Uterus (tissue), 4 donors: ENCODE data around the gene ATXN2. TPM values are rescaled to one million over a fixed set of nuclear protein-coding genes. Genes with fewer than 3 reads are reported as not detected.
A peak's percentile ranks its signal among the peaks of the same experiment; 100 is the strongest.

ENCODE experiments used
- DNase-seq, 2 donors: peaks; one replicate each; pipeline ENCODE4 v3.0.0-alpha.2; 2019 to 2020
- H3K27ac ChIP-seq, 2 donors: fragments of 200-600 bp; sonication (generic); 1 replicate in 1 of 2; 2 replicates in 1 of 2; pipeline ENCODE4 v1.5.1; 2016 to 2018
- H3K27me3 ChIP-seq, 2 donors: fragments of 200-600 bp; sonication (generic); one replicate each; pipeline ENCODE4 v1.5.1; 2018 to 2019; ENCODE audit warnings: control low read depth in 1 of 2
- H3K36me3 ChIP-seq, 2 donors: fragments of 200-600 bp; sonication (generic); one replicate each; pipeline ENCODE4 v1.5.1; 2019; ENCODE audit warnings: control low read depth in 1 of 2
- H3K4me1 ChIP-seq, 2 donors: fragments of 200-600 bp; sonication (generic); one replicate each; pipeline ENCODE4 v1.5.1; 2018 to 2019; ENCODE audit warnings: control low read depth in 1 of 2
- H3K4me3 ChIP-seq, 2 donors: fragments of 200-600 bp; sonication (generic); 1 replicate in 1 of 2; 2 replicates in 1 of 2; pipeline ENCODE4 v1.5.1; 2018 to 2019; ENCODE audit warnings: mild to moderate bottlenecking in 1 of 2
- H3K9me3 ChIP-seq, 2 donors: fragments of 200-600 bp; sonication (generic); one replicate each; pipeline ENCODE4 v1.5.1; 2019; ENCODE audit warnings: control low read depth in 1 of 2
- CTCF ChIP-seq, 4 experiments: fragments of 200-600 bp in 2 of 4; fragments of 450-650 bp in 2 of 4; sonication (generic) in 2 of 4; IDR thresholded peaks; one replicate each; pipeline ENCODE4 v1.5.1; 2016 to 2019; ENCODE audit warnings: antibody characterized with exemption in 4 of 4, mild to moderate bottlenecking in 2 of 4, moderate library complexity in 1 of 4
- POLR2A ChIP-seq, 2 donors: fragments of 450-650 bp; IDR thresholded peaks; one replicate each; pipeline ENCODE4 v1.6.1; 2016; ENCODE audit warnings: antibody characterized with exemption in 2 of 2, mild to moderate bottlenecking in 1 of 2, moderate library complexity in 1 of 2
- intact Hi-C: fragments of 100-400 bp; cut with DNase I; formaldehyde crosslinking; loops from one replicate; pipeline ENCODE4 v1.15.1; 2023; ENCODE audit warnings: low total_unique reads
- total RNA-seq, 4 donors: library from RNA; depleted of rRNA in 3 of 4; stranded (reverse); fragments of >200 nt in 3 of 4; gene quantifications; one replicate each; pipeline versions ENCODE4 v1.1.0 to v1.2.4, GENCODE V29; 2014 to 2023
- donor health status: DM: yes; HTN: yes; CAD: no.

The ATXN2 gene
- total RNA-seq, 4 donors from 2014 or later: 37.1 to 112 (median 66.0) TPM

GRCh38 chr12:111408686-111409402 is 190.3 kb downstream of the ATXN2 start:
- DNase-seq: no peak
- intact Hi-C loops: no loop called here
- Histone ChIP-seq H3K9me3 (no peaks in the 10 kb centered on the region), H3K36me3 (no peaks in the 10 kb centered on the region), H3K4me1 (peaks cover 0 to 18% of the 10 kb centered on the region in 2 donors), H3K27ac (peak overlapping the region; percentile 79 to 89), H3K4me3 (no peak overlapping the region), H3K27me3 (no peaks in the 10 kb centered on the region)
- no peak for TF ChIP-seq CTCF (IDR thresholded peaks at IDR 0.05)
- TF ChIP-seq POLR2A (IDR thresholded peaks at IDR 0.05): no peak

DNA sequence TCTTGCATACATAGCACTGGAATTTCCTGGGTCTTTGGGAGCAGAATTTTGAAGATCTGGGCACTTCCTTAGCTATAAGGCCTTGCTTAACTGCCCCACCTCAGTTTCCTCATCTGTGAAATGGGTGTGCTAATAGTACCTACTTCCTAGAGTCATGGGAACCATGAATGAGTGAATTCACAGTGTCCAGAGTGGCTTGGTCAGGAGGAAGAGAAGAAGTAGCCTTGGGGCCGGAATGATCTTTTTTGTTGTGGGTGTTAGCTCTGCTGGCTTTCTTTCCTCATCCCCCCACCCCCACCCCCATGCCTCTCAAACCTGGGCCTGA is 191.0 kb downstream of the ATXN2 start:
- no peak overlapping the region for H3K4me3 ChIP-seq
- intact Hi-C loops: no loop called here
- peak overlapping the region; percentile 79 to 89 for H3K27ac ChIP-seq
- TF ChIP-seq POLR2A (IDR thresholded peaks at IDR 0.05) (no peak), CTCF (IDR thresholded peaks at IDR 0.05) (no peak)
- H3K4me1 ChIP-seq: peaks cover 0 to 20% of the 10 kb centered on the region in 2 donors
- H3K9me3 ChIP-seq: no peaks in the 10 kb centered on the region
- no peaks in the 10 kb centered on the region for H3K27me3 ChIP-seq
- no peaks in the 10 kb centered on the region for H3K36me3 ChIP-seq
- no peak for DNase-seq

DNA sequence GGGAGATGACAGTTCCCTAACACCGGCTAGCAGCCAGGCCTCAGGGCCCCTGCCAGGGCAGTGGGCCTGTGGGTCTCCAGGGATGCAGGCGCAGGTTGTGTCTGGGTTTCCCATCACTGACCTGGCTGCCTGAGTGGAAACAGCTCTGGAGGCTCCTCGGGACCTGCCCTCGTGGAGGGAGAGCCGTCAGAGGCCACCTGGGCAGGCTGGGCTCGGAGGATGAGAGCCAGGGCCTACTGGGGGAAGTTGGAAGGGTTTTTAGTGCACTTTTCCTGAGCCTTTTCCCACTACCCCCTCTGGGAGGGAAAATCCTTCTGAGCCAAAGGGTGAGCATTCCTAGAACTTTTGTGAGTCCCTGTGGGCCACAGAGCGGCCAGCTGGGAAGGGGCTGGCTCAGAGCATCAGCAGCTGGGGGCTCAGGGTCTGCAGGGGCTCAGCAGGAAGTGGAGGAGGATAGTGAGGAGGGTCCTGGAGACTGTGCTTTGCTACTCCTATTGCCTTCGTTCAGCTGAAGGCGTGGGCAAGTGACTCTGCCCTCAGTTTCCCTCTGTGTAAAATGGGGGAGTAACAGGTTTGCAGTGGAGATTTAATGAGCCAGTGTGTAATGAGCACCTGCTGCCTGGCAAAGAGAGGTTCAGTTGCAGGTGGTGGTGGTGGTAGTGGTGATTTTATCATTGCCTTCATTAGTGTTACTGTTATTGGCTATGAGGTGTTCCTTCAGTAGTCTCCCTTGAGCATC is 191.6 kb downstream of the ATXN2 start:
- Histone ChIP-seq H3K4me1 (peaks cover 0 to 25% of the 10 kb centered on the region in 2 donors), H3K27me3 (no peaks in the 10 kb centered on the region)
- intact Hi-C loops: no loop called here

DNA sequence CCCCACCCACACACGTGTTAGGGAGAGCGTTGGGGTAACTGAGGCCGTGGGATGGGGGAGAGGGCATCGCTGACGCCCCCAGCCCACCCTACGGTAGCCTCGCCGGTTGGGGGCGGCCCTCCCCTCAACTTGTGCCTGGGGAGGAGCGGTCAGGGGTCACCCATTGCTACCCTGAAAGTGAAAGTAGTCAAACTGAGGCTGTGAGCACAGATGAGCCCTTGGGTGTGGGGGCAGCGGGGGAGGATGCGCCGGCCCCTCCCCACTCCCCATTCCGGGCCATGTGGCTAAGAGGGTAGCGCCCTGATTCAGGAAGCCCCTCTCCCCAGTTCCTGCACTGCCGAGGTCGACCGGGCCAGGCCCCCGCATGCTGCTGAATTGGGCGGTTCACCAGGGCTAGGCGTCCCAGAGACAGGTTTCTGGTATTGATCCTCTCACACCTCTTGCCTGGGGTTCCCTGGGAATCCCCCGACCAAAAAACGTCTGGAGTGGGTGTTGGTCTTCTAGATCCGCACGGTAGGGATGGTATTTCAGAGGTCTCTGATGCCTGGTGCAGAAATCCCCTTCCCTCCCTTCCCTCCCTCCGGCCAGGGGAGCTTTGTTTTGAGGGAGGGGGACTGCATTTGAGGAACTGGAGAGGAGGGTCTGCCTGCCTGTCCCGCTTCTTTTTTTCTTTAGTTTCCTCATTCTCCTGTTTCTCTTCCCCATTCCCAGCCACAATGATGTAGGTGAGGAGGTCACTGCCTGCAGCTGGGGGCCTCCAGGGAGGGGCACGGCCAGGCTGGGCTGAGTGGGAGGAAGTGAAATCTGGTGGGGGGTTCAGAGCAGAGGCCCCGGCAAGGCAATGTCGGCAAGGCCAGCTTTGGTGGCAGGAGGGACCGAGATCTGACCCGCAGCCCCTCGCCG is 192.4 kb downstream of the ATXN2 start:
- peaks cover 0 to 25% of the 10 kb centered on the region in 2 donors for H3K4me1 ChIP-seq
- TF ChIP-seq POLR2A (IDR thresholded peaks at IDR 0.05) (no peak), CTCF (IDR thresholded peaks at IDR 0.05) (no peak)
- peak overlapping the region; percentile 74 to 97 for H3K4me3 ChIP-seq
- no peak for DNase-seq
- H3K9me3 ChIP-seq: no peaks in the 10 kb centered on the region
- H3K27ac ChIP-seq: peak overlapping the region; percentile 89 to 90
- H3K36me3 ChIP-seq: no peaks in the 10 kb centered on the region
- H3K27me3 ChIP-seq: no peaks in the 10 kb centered on the region
- intact Hi-C loops: no loop called here

More for the DNA sequence above, 191.6 kb downstream of the ATXN2 start:
- Histone ChIP-seq H3K36me3 (no peaks in the 10 kb centered on the region), H3K4me3 (peak overlapping the region; percentile 74 to 97), H3K9me3 (no peaks in the 10 kb centered on the region), H3K27ac (peak overlapping the region; percentile 89 to 90)
- no peak for DNase-seq
- TF ChIP-seq CTCF (IDR thresholded peaks at IDR 0.05) (no peak), POLR2A (IDR thresholded peaks at IDR 0.05) (no peak)
